Activated CD4-positive, alpha-beta memory T cell treated with anti-CD3 and anti-CD28 coated beads, Interleukin-2, amount 10 ng/mL, durations not matched to agents 7 days and 5 days (primary cell): Measurements from ENCODE around the gene MEIOSIN. TPM values are rescaled to one million over a fixed set of nuclear protein-coding genes. Genes with fewer than 3 reads are reported as not detected.
"Not testable (repeated sequence)": the region's sequence is repeated elsewhere in the genome, so short reads cannot be mapped to it uniquely, and the experiment has no call there.

ENCODE experiments used
- CTCF ChIA-PET: fragments of 350-600 bp; sonication (Branson Sonifier 250); formaldehyde crosslinking; loops from one replicate; lab custom pipeline; 2021; ENCODE audit warnings: antibody characterized with exemption, inconsistent platforms; lab: Charles Lee
- POLR2A ChIA-PET: fragments of 350-600 bp; sonication (Branson Sonifier 250); formaldehyde crosslinking; loops from one replicate; lab custom pipeline; 2021; ENCODE audit warnings: antibody characterized with exemption; lab: Charles Lee
- DNase-seq: peaks from one replicate; pipeline ENCODE4 v3.0.0-alpha.2; 2020
- H3K27ac Mint-ChIP-seq: one replicate; pipeline ENCODE4 v1.8.0; 2021; ENCODE audit warnings: mild to moderate bottlenecking, mixed read lengths
- H3K27me3 Mint-ChIP-seq: one replicate; pipeline ENCODE4 v1.8.0; 2021; ENCODE audit warnings: mixed read lengths
- H3K36me3 Mint-ChIP-seq: one replicate; pipeline ENCODE4 v1.8.0; 2021; ENCODE audit warnings: low read depth, mixed read lengths
- H3K4me1 Mint-ChIP-seq: one replicate; pipeline ENCODE4 v1.8.0; 2021; ENCODE audit warnings: mixed read lengths
- H3K4me3 Mint-ChIP-seq: one replicate; pipeline ENCODE4 v1.8.0; 2021; ENCODE audit warnings: mild to moderate bottlenecking, mixed read lengths
- H3K9me3 Mint-ChIP-seq: one replicate; pipeline ENCODE4 v1.8.0; 2021; ENCODE audit warnings: mixed read lengths
- total RNA-seq, 2 experiments: library from RNA; stranded (reverse); gene quantifications; one replicate each; pipeline ENCODE4 v1.2.3, GENCODE V29; 2021

MEIOSIN gene
- total RNA-seq, 2 experiments from 2014 or later, result not detected

GRCh38 chr19:45789035-45789786 lies 56.0 kb downstream of the MEIOSIN start:
- H3K27me3 Mint-ChIP-seq, result peaks cover 25% of the 10 kb centered on the region
- H3K4me3 Mint-ChIP-seq, result no peak overlapping the region
- H3K36me3 Mint-ChIP-seq, result peaks cover 60% of the 10 kb centered on the region
- H3K9me3 Mint-ChIP-seq, result no peaks in the 10 kb centered on the region
- peaks cover 35% of the 10 kb centered on the region for H3K4me1 Mint-ChIP-seq
- DNase-seq, result no peak
- CTCF ChIA-PET, result interaction anchor here (1.6 to 2.1 kb wide), 2 partner anchors 10 to 20 kb away, joined by 4 to 11 read pairs; partner anchors contain the start of gene SIX5
- POLR2A ChIA-PET, result interaction anchor here (1.0 kb wide), 1 partner anchor 16 kb away, joined by 4 read pairs; no protein-coding TSS in a partner anchor
- no peak overlapping the region for H3K27ac Mint-ChIP-seq

- DNase-seq, result peak; percentile 73
- Mint-ChIP-seq H3K9me3 (no peaks in the 10 kb centered on the region), H3K36me3 (peaks cover 56% of the 10 kb centered on the region), H3K4me1 (peaks cover 37% of the 10 kb centered on the region), H3K4me3 (peak overlapping the region; percentile 96), H3K27ac (peak overlapping the region; percentile 29), H3K27me3 (peaks cover 41% of the 10 kb centered on the region)
- POLR2A ChIA-PET, result interaction anchor here (0.6 to 3.4 kb wide), 4 partner anchors 8 to 203 kb away, joined by 3 to 32 read pairs (median 4); partner anchors contain the start of gene SIX5
- CTCF ChIA-PET, result interaction anchor here (1.2 to 3.7 kb wide), 3 partner anchors 8 to 21 kb away, joined by 8 to 36 read pairs (median 16); partner anchors contain the start of gene SIX5
Observed at GRCh38 chr19:45790942-45791341, 57.7 kb downstream of the MEIOSIN start.

- no peaks in the 10 kb centered on the region for H3K9me3 Mint-ChIP-seq
- POLR2A ChIA-PET, result interaction anchor here (0.7 to 3.4 kb wide), 3 partner anchors 22 to 71 kb away, joined by 3 to 32 read pairs (median 5); partner anchors contain the start of gene SIX5
- H3K27ac Mint-ChIP-seq, result peak overlapping the region; percentile 78
- H3K4me1 Mint-ChIP-seq, result peaks cover 37% of the 10 kb centered on the region
- peak; percentile 32 for DNase-seq
- H3K27me3 Mint-ChIP-seq, result peaks cover 50% of the 10 kb centered on the region
- CTCF ChIA-PET, result interaction anchor here (1.8 to 3.7 kb wide), 3 partner anchors 13 to 25 kb away, joined by 14 to 36 read pairs (median 16); partner anchors contain the start of gene SIX5
- H3K4me3 Mint-ChIP-seq, result peak overlapping the region; percentile 96
- peaks cover 49% of the 10 kb centered on the region for H3K36me3 Mint-ChIP-seq
Observed at GRCh38 chr19:45791744-45792469, 58.7 kb downstream of the MEIOSIN start.

GRCh38 chr19:45792470-45793177 lies 59.4 kb downstream of the MEIOSIN start, which contains the start of gene DMWD:
Gene DMWD (minus strand): TSS chr19:45792845. CDS start chr19:45792756, 89 bp downstream.
- Mint-ChIP-seq H3K27ac (peak within 1 kb of the TSS; percentile 78), H3K4me3 (peak within 1 kb of the TSS; percentile 96), H3K9me3 (no peaks in the 10 kb centered on the region), H3K4me1 (peaks cover 37% of the 10 kb centered on the region), H3K27me3 (peaks cover 53% of the 10 kb centered on the region), H3K36me3 (peaks cover 42% of the 10 kb centered on the region)
- CTCF ChIA-PET, result interaction anchor here (0.6 to 3.7 kb wide), 6 partner anchors 12 to 62 kb away, joined by 3 to 36 read pairs (median 9); partner anchors contain the start of genes FBXO46 and SIX5
- POLR2A ChIA-PET, result interaction anchor here (0.7 to 3.4 kb wide), 6 partner anchors 10 to 71 kb away, joined by 3 to 32 read pairs (median 3); partner anchors contain the start of gene SIX5
- DNase-seq, result peak; percentile 100

GRCh38 chr19:45793178-45793564 lies 59.9 kb downstream of the MEIOSIN start:
- CTCF ChIA-PET, result interaction anchor here (0.7 to 3.7 kb wide), 5 partner anchors 12 to 62 kb away, joined by 3 to 36 read pairs (median 14); partner anchors contain the start of genes FBXO46 and SIX5
- Mint-ChIP-seq H3K4me1 (peaks cover 37% of the 10 kb centered on the region), H3K27me3 (peaks cover 53% of the 10 kb centered on the region), H3K27ac (peak overlapping the region; percentile 53), H3K9me3 (no peaks in the 10 kb centered on the region), H3K4me3 (peak overlapping the region; percentile 71), H3K36me3 (peaks cover 37% of the 10 kb centered on the region)
- DNase-seq, result no peak
- POLR2A ChIA-PET, result interaction anchor here (0.9 to 3.4 kb wide), 5 partner anchors 9 to 70 kb away, joined by 3 to 32 read pairs (median 3); partner anchors contain the start of gene SIX5

GRCh38 chr19:45793876-45794275 lies 60.6 kb downstream of the MEIOSIN start:
- Mint-ChIP-seq H3K27me3 (peaks cover 54% of the 10 kb centered on the region), H3K36me3 (peaks cover 30% of the 10 kb centered on the region), H3K4me1 (peaks cover 39% of the 10 kb centered on the region), H3K27ac (no peak overlapping the region), H3K9me3 (no peaks in the 10 kb centered on the region), H3K4me3 (no peak overlapping the region)
- CTCF ChIA-PET, result interaction anchor here (3.7 kb wide), 1 partner anchor 15 kb away, joined by 16 read pairs; no protein-coding TSS in a partner anchor
- DNase-seq, result no peak
- POLR2A ChIA-PET, result interaction anchor here (0.9 kb wide), 1 partner anchor 29 kb away, joined by 3 read pairs; no protein-coding TSS in a partner anchor

GRCh38 chr19:45794627-45795026 lies 61.4 kb downstream of the MEIOSIN start:
- no peak for DNase-seq
- no peaks in the 10 kb centered on the region for H3K9me3 Mint-ChIP-seq
- ChIA-PET POLR2A (no interaction called here), CTCF (interaction anchor here (1.4 to 8.8 kb wide), 2 partner anchors 10 to 23 kb away, joined by 5 to 212 read pairs; partner anchors contain the start of gene SIX5)
- H3K27me3 Mint-ChIP-seq, result peaks cover 52% of the 10 kb centered on the region
- peaks cover 39% of the 10 kb centered on the region for H3K4me1 Mint-ChIP-seq
- H3K36me3 Mint-ChIP-seq, result peaks cover 22% of the 10 kb centered on the region
- H3K27ac Mint-ChIP-seq, result no peak overlapping the region
- no peak overlapping the region for H3K4me3 Mint-ChIP-seq

GRCh38 chr19:45798995-45799517 lies 65.8 kb downstream of the MEIOSIN start:
- Mint-ChIP-seq H3K4me3 (no peak overlapping the region), H3K36me3 (no peaks in the 10 kb centered on the region), H3K27me3 (peaks cover 47% of the 10 kb centered on the region), H3K9me3 (no peaks in the 10 kb centered on the region), H3K4me1 (peaks cover 8% of the 10 kb centered on the region), H3K27ac (no peak overlapping the region)
- peak; percentile 65 for DNase-seq
- ChIA-PET POLR2A (interaction anchor here (0.8 to 2.2 kb wide), 4 partner anchors 15 to 69 kb away, joined by 3 to 21 read pairs (median 3); partner anchors contain the start of genes FBXO46 and SIX5), CTCF (interaction anchor here (0.8 to 8.8 kb wide), 16 partner anchors 9 to 230 kb away, joined by 3 to 212 read pairs (median 4); partner anchors contain the start of genes FBXO46, MYPOP and SIX5)

- POLR2A ChIA-PET, result interaction anchor here (0.8 to 2.2 kb wide), 4 partner anchors 14 to 69 kb away, joined by 3 to 21 read pairs (median 3); partner anchors contain the start of genes FBXO46 and SIX5
- peaks cover 45% of the 10 kb centered on the region for H3K27me3 Mint-ChIP-seq
Observed at GRCh38 chr19:45799541-45799940, 66.3 kb downstream of the MEIOSIN start.

GRCh38 chr19:45800070-45800553 lies 66.9 kb downstream of the MEIOSIN start:
- Mint-ChIP-seq H3K9me3 (no peaks in the 10 kb centered on the region), H3K4me3 (no peak overlapping the region), H3K27me3 (peaks cover 39% of the 10 kb centered on the region), H3K27ac (no peak overlapping the region), H3K4me1 (peaks cover 5% of the 10 kb centered on the region), H3K36me3 (no peaks in the 10 kb centered on the region)
- ChIA-PET POLR2A (interaction anchor here (0.9 to 2.2 kb wide), 2 partner anchors 14 to 30 kb away, joined by 3 to 21 read pairs; partner anchors contain the start of gene SIX5), CTCF (interaction anchor here (0.5 to 8.8 kb wide), 12 partner anchors 9 to 279 kb away, joined by 3 to 212 read pairs (median 4); partner anchors contain the start of gene SIX5)
- no peak for DNase-seq

More at GRCh38 chr19:45799541-45799940, 66.3 kb downstream of the MEIOSIN start:
- not testable (repeated sequence) for H3K27ac Mint-ChIP-seq, H3K36me3 Mint-ChIP-seq, H3K9me3 Mint-ChIP-seq, H3K4me3 Mint-ChIP-seq, H3K4me1 Mint-ChIP-seq, DNase-seq
- CTCF ChIA-PET, result interaction anchor here (0.5 to 8.8 kb wide), 18 partner anchors 9 to 278 kb away, joined by 3 to 212 read pairs (median 4); partner anchors contain the start of genes FBXO46, MYPOP and SIX5
